Sigmoid colon (tissue), 3 donors: ENCODE data around the gene PDE11A.

Experiments used
- CTCF ChIP-seq, 4 experiments: fragments of 450-650 bp in 3 of 4; fragments of 200-600 bp in 1 of 4; IDR thresholded peaks; one replicate each; pipeline ENCODE4 v1.5.1; 2016 to 2019; ENCODE audit warnings: antibody characterized with exemption in 4 of 4, mild to moderate bottlenecking in 3 of 4, moderate library complexity in 2 of 4
- POLR2A ChIP-seq, 2 donors: fragments of 450-650 bp; IDR thresholded peaks; one replicate each; pipeline ENCODE4 v1.6.1; 2016; ENCODE audit warnings: antibody characterized with exemption in 2 of 2, mild to moderate bottlenecking in 2 of 2, moderate library complexity in 2 of 2

DNA sequence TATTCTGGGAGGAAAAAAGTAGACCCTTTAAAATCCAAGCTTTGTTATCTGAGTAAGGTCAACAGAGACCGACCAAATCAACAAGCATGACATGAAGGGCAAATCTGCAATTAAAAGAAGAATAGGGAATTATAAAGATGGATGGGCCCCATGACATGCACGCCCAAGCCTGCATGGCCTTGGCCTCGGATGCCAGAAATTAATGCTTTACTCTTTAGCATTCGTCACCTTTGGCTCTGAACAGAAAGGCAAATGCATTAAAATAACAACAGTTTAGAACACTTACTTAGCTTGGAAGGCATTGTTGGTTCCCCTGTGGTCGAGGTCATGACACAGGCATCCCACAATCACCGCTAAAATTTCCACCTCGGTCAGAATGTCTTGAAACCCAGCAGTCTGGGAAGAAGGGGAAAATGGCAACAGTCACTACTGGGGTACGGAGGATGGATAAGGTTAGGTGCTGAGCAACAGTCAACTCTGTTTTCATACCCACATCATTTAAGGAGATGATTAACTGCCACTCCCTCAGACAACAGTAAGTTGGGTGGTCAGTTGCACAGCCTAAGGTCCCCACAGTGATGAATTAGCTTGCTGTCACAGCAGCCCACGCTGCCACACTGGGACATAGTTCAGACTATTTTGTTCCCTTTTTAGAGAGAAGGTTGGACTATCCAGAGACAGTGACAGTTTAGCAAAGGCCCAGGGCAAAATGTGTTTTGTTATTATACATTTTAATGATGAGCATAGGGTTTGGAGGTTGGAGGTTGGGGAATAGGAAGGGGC is 360.9 kb downstream of the PDE11A start:
- TF ChIP-seq POLR2A (IDR thresholded peaks at IDR 0.05) (no peak), CTCF (IDR thresholded peaks at IDR 0.05) (no peak)
